ENCODE measurements around the gene CKMT1A.
"Not testable (repeated sequence)": the region's sequence is repeated elsewhere in the genome, so short reads cannot be mapped to it uniquely, and the experiment has no call there.

The CKMT1A gene

GRCh38 chr15:43693148-43694022 is at the start of gene CKMT1A:
Gene CKMT1A (plus strand): TSS chr15:43693859. CDS start chr15:43694051, 192 bp downstream.
- H3K27ac ChIP-seq (ENCODE audit: low read length); H2AFZ ChIP-seq (ENCODE audit: low read depth, low read length); H4K20me1 ChIP-seq (ENCODE audit: insufficient read depth, low read length); H3K4me2 ChIP-seq (ENCODE audit: insufficient read depth, low read length); H3K27me3 ChIP-seq (ENCODE audit: insufficient read depth, low read length, poor library complexity); ATAC-seq (ENCODE audit: insufficient read depth, low read depth); H3K9ac ChIP-seq (ENCODE audit: low read depth, low read length); H3K79me2 ChIP-seq (ENCODE audit: insufficient read depth, low read length); H3K9me3 ChIP-seq (ENCODE audit: insufficient read depth, low read length, severe bottlenecking); DNase-seq; H3K36me3 ChIP-seq (ENCODE audit: insufficient read depth, low read length); H3K4me1 ChIP-seq (ENCODE audit: insufficient read depth, low read length); H3K4me3 ChIP-seq (ENCODE audit: low read depth in 1 of 2, low read length in 2 of 2): not testable (repeated sequence)

GRCh38 chr15:43648649-43649429 is 44.8 kb upstream of the CKMT1A start, which contains the start of gene CATSPER2:
Gene CATSPER2 (minus strand): TSS chr15:43648844. CDS start chr15:43648061, 783 bp downstream.
- H2AFZ ChIP-seq (ENCODE audit: low read depth, low read length): no peak within 1 kb of the TSS
- no peak for DNase-seq
- no peaks in the 10 kb centered on the region for H3K9me3 ChIP-seq (ENCODE audit: insufficient read depth, low read length, severe bottlenecking)
- no peak for ATAC-seq (ENCODE audit: insufficient read depth, low read depth)
- H3K9ac ChIP-seq (ENCODE audit: low read depth, low read length): no peak within 1 kb of the TSS
- H3K4me2 ChIP-seq (ENCODE audit: insufficient read depth, low read length): no peak within 1 kb of the TSS
- no peaks in the 10 kb centered on the region; the same call in 1 of the 2 replicates for H3K36me3 ChIP-seq (ENCODE audit: insufficient read depth, low read length)
- no peaks in the 10 kb centered on the region for H3K4me1 ChIP-seq (ENCODE audit: insufficient read depth, low read length)
- H3K4me3 ChIP-seq (ENCODE audit: low read depth in 1 of 2, low read length in 2 of 2): no peak within 1 kb of the TSS
- H4K20me1 ChIP-seq (ENCODE audit: insufficient read depth, low read length): no peaks in the 10 kb centered on the region
- no peaks in the 10 kb centered on the region for H3K27me3 ChIP-seq (ENCODE audit: insufficient read depth, low read length, poor library complexity)
- no peak within 1 kb of the TSS for H3K27ac ChIP-seq (ENCODE audit: low read length)
- no peaks in the 10 kb centered on the region for H3K79me2 ChIP-seq (ENCODE audit: insufficient read depth, low read length)
- TF ChIP-seq CTCF (IDR thresholded peaks at IDR 0.05; ENCODE audit: borderline replicate concordance, extremely low read depth, low read length, poor library complexity, severe bottlenecking) (no peak), EZH2 (IDR thresholded peaks at IDR 0.05; ENCODE audit: borderline replicate concordance, low read depth, low read length, severe bottlenecking) (no peak)

- H2AFZ ChIP-seq (ENCODE audit: low read depth, low read length); H3K36me3 ChIP-seq (ENCODE audit: insufficient read depth, low read length); H3K27ac ChIP-seq (ENCODE audit: low read length); H3K27me3 ChIP-seq (ENCODE audit: insufficient read depth, low read length, poor library complexity); H3K79me2 ChIP-seq (ENCODE audit: insufficient read depth, low read length); H3K4me1 ChIP-seq (ENCODE audit: insufficient read depth, low read length); DNase-seq; H3K4me3 ChIP-seq (ENCODE audit: low read depth in 1 of 2, low read length in 2 of 2); H4K20me1 ChIP-seq (ENCODE audit: insufficient read depth, low read length); H3K9me3 ChIP-seq (ENCODE audit: insufficient read depth, low read length, severe bottlenecking); H3K9ac ChIP-seq (ENCODE audit: low read depth, low read length); ATAC-seq (ENCODE audit: insufficient read depth, low read depth); H3K4me2 ChIP-seq (ENCODE audit: insufficient read depth, low read length): not testable (repeated sequence)
These were observed 44.2 kb upstream of the CKMT1A start for GRCh38 chr15:43649430-43649926.

GRCh38 chr15:43659727-43660126 is 33.9 kb upstream of the CKMT1A start:
- H3K9me3 ChIP-seq (ENCODE audit: insufficient read depth, low read length, severe bottlenecking); H3K4me2 ChIP-seq (ENCODE audit: insufficient read depth, low read length); H3K27ac ChIP-seq (ENCODE audit: low read length); H3K36me3 ChIP-seq (ENCODE audit: insufficient read depth, low read length); H2AFZ ChIP-seq (ENCODE audit: low read depth, low read length); H3K4me1 ChIP-seq (ENCODE audit: insufficient read depth, low read length); H3K27me3 ChIP-seq (ENCODE audit: insufficient read depth, low read length, poor library complexity); H4K20me1 ChIP-seq (ENCODE audit: insufficient read depth, low read length); DNase-seq; H3K4me3 ChIP-seq (ENCODE audit: low read depth in 1 of 2, low read length in 2 of 2); H3K9ac ChIP-seq (ENCODE audit: low read depth, low read length); ATAC-seq (ENCODE audit: insufficient read depth, low read depth); H3K79me2 ChIP-seq (ENCODE audit: insufficient read depth, low read length): not testable (repeated sequence)

GRCh38 chr15:43662293-43662692 is 31.4 kb upstream of the CKMT1A start:
- H3K79me2 ChIP-seq (ENCODE audit: insufficient read depth, low read length); H3K27ac ChIP-seq (ENCODE audit: low read length); H3K9me3 ChIP-seq (ENCODE audit: insufficient read depth, low read length, severe bottlenecking); H3K9ac ChIP-seq (ENCODE audit: low read depth, low read length); H3K4me3 ChIP-seq (ENCODE audit: low read depth in 1 of 2, low read length in 2 of 2); H2AFZ ChIP-seq (ENCODE audit: low read depth, low read length); H3K27me3 ChIP-seq (ENCODE audit: insufficient read depth, low read length, poor library complexity); H3K36me3 ChIP-seq (ENCODE audit: insufficient read depth, low read length); ATAC-seq (ENCODE audit: insufficient read depth, low read depth); H4K20me1 ChIP-seq (ENCODE audit: insufficient read depth, low read length); H3K4me2 ChIP-seq (ENCODE audit: insufficient read depth, low read length); H3K4me1 ChIP-seq (ENCODE audit: insufficient read depth, low read length); DNase-seq: not testable (repeated sequence)

GRCh38 chr15:43663333-43663732 is 30.3 kb upstream of the CKMT1A start:
- not testable (repeated sequence) for H2AFZ ChIP-seq (ENCODE audit: low read depth, low read length); H3K79me2 ChIP-seq (ENCODE audit: insufficient read depth, low read length); H4K20me1 ChIP-seq (ENCODE audit: insufficient read depth, low read length); H3K27ac ChIP-seq (ENCODE audit: low read length); H3K4me1 ChIP-seq (ENCODE audit: insufficient read depth, low read length); H3K4me3 ChIP-seq (ENCODE audit: low read depth in 1 of 2, low read length in 2 of 2); H3K9me3 ChIP-seq (ENCODE audit: insufficient read depth, low read length, severe bottlenecking); DNase-seq; H3K4me2 ChIP-seq (ENCODE audit: insufficient read depth, low read length); H3K27me3 ChIP-seq (ENCODE audit: insufficient read depth, low read length, poor library complexity); H3K36me3 ChIP-seq (ENCODE audit: insufficient read depth, low read length); ATAC-seq (ENCODE audit: insufficient read depth, low read depth); H3K9ac ChIP-seq (ENCODE audit: low read depth, low read length)

GRCh38 chr15:43666177-43666576 is 27.5 kb upstream of the CKMT1A start:
- not testable (repeated sequence) for ATAC-seq (ENCODE audit: insufficient read depth, low read depth); H3K9ac ChIP-seq (ENCODE audit: low read depth, low read length); H3K79me2 ChIP-seq (ENCODE audit: insufficient read depth, low read length); H3K36me3 ChIP-seq (ENCODE audit: insufficient read depth, low read length); H3K9me3 ChIP-seq (ENCODE audit: insufficient read depth, low read length, severe bottlenecking); H3K4me3 ChIP-seq (ENCODE audit: low read depth in 1 of 2, low read length in 2 of 2); DNase-seq; H3K4me1 ChIP-seq (ENCODE audit: insufficient read depth, low read length); H3K4me2 ChIP-seq (ENCODE audit: insufficient read depth, low read length); H2AFZ ChIP-seq (ENCODE audit: low read depth, low read length); H4K20me1 ChIP-seq (ENCODE audit: insufficient read depth, low read length); H3K27ac ChIP-seq (ENCODE audit: low read length); H3K27me3 ChIP-seq (ENCODE audit: insufficient read depth, low read length, poor library complexity)

All from DND-41 (cell line).